ENCODE results near the gene TP53I11.

TP53I11 gene

DNA sequence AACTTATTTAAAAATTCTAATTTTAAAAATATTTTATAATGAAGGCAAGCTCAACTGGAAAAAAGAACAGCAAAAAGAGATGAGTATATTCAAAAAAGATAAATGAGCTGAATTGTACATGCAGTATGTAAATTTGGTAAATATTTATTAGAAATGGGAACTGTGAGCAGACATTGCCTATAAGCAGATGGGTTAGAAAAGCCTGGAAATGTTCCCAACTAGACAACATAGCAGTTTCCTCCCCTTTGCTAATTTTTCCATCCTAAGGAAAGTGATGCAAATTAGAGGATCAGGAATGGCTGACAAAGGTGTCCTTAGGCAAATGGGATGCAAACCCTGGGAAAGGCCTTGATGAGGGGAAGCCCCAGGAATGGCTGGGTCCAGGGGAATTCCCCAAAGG lies 37.2 kb downstream of the TP53I11 start:
- no peak for DNase-seq (ENCODE audit: low read depth in 2 of 2)

DNA sequence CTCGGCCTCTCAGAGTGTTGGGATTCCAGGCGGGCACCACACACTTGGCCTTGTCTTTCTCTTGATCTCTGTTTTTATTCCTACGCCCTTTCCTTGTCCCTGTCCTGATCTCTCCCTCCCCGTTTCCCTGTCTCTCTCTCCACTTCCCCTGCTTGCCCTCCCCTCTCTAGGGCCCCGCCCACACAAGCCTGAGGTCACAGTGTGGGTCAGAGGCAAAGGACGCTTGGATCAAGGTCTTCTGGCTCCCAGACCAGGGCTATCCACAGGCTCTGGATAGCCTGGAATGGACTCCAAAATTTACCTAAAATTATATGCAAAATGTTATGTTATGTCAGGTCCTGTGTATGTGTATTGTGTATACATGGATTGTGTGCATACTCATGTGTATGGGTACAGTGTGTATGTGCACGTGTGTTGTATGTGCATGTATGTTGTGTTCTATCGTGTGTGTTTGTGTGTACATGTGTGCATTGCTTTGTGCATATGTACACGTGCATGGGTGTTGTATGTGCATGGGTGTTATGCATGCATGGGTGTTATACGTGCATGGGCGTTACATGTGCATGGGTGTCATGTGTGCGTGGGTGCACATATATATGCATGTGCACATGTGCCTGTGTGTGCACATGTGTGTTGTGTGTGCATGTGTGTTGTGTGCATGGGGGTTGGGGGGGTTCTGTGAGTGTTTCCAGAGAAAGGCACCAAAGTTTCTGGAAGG lies 38.3 kb downstream of the TP53I11 start:
- DNase-seq (ENCODE audit: low read depth in 2 of 2), result no peak

DNA sequence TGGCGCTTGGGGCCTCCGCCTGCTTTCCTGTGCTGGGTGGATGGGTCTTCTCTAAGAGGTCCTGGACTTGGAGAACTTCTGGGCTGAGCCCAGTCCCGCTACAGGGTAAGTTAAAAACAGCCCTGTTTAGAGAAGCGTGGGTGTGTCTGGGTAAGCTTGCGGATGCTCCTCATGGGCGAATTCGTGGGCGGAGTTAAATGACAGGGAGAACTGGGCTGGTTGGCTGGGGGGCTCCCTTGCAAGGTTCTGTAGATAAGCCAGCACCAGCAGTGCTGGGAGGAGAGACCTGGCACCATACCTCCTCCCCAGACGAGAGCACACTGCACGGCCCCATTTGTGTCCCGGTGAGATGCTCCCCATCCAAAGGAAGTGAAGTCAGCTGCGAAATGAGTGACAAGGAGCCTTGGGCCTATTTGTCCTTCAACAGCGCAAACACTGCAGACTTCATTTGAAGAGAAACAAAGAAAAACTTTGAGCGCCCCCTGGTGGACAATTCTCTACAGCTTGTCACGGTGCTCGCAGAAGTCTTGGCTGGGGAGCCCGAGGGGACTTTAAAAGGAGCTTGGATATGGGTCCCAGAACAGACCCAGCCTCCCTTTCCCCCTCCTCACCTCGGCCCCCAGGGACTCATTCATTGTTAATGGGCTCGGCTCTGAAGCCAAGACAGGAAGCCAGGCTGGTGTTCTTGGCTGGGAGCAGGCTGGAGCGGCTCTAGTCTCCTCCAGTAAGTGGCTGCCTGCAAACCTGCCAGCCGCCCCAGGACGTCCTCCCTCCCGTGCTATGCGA lies 39.5 kb downstream of the TP53I11 start:
- DNase-seq (ENCODE audit: low read depth in 2 of 2), result peak; percentile 14 to 67

DNA sequence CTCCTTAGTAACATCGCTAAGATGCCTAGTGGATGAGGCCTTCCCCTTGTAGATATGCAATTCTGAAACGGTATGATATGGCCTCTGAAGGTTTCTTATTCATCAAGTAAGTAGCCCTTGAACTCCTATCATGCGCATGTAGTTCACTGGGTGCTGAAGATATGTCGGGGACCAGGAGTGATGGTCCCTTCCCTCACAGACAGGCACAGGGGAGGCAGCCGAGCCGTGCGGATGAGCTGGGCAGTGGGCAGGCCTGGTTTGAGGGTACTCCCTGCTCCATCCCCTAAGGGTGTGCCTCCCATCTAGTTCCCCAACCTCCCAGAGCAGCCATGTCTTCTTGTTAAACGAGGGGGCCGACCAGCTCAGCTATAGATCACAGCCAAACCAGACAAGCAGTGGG lies 40.1 kb downstream of the TP53I11 start:
- no peak for DNase-seq (ENCODE audit: low read depth in 2 of 2)

DNA sequence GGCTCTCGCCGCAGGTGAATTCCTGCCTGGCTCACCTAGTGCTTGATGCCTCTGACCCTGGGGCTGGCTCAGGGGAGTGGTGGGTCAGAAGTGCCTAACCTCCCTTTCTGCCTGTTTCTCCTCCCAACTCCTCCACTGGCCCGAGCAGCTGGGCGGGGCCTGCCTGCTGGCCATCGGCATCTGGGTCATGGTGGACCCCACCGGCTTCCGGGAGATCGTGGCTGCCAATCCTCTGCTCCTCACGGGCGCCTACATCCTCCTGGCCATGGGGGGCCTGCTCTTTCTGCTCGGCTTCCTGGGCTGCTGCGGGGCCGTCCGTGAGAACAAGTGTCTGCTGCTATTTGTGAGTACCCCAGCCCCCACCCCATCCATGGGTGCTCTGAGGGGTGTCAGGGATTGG lies 41.1 kb downstream of the TP53I11 start:
- no peak for DNase-seq (ENCODE audit: low read depth in 2 of 2)

DNA sequence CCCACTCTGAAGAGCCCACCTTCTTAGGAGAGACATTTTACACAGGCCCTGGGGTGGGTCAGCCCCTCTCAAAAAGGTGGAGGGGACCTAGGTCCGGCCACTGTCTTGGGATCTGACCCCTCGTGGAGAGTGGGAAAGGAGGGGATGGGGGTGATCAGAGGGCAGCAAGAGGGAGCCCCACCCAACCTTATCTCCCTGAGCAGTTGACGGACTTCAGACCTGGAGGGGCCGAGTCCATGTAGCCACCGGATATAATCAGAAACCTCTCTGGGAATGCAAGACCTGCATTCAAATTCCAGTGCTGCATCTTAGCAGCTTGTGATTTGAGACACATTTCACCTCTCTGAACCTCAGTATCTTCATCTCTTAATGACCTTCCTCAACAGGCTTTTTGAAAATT lies 44.0 kb downstream of the TP53I11 start:
- DNase-seq (ENCODE audit: low read depth in 2 of 2), result no peak

DNA sequence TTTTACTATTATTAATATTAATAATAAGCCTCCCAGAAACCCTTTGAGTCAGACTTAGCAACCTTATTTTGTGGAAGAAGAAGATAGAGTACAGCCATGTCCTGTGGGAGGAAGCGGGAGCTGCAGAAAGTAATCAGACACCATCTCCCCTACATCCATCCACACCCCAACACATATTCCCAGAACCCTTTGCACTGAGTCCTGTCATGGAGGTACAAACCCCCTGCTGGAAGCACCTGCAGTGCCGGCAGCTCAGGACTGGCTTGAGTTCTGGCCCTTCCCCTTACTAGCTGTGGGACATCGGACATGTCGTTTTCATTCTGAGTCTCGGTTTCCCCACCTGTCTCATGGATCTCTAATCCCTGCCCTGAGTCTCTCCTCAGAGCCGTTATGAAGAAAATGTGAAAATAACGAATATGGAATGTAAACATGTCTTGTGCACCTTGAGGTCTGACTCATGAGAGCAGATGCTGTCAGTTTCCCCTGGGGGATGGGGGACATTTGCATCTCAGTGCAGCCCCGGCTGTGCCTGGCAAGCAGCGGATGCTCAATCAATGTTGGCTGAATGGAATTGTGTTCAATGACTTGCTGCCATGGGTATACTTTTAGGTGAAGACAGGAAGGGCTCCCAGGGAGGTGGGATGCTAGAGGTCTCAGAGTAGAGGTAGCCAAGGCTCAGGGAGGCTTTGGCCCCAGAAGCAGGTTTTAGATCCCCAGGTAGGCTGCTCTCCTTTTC lies 45.4 kb downstream of the TP53I11 start:
- no peak for DNase-seq (ENCODE audit: low read depth in 2 of 2)

DNA sequence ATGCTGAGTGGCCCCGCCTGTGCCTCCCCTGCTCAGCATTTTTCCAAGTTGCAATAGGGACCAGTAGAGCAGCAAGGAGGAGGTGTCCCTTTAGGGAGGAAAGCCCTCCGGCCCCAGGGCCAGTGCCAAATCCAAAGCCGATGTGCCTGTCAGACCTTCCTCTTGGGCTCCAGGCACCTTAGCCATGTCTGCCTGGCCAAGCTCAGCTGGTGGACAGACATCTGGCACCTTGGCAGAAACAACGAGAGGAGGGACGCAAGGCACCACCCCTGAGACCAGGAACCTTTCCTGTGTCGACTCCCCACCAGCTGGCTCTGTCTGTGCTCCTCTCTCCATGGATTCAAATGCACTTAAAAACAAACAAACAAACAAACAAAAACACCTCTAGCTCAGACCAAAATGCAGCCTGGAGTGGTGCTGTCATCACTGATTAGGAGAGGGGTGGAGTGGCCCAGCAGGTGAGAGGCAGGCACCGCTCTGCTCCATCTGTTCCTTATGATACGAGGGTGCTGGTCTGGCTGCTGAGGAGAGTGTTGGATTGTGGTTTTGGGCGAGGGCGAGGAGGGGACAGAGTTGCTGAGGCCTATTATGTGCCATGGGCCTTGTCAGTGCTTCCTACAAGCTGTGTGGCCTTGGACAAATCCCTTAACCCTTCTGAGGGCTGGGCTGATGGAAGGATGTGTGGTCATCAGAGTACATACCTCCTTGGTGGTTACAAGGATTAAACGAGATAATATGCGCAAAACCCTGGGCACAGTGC lies 46.2 kb downstream of the TP53I11 start:
- no peak for DNase-seq (ENCODE audit: low read depth in 2 of 2)

DNA sequence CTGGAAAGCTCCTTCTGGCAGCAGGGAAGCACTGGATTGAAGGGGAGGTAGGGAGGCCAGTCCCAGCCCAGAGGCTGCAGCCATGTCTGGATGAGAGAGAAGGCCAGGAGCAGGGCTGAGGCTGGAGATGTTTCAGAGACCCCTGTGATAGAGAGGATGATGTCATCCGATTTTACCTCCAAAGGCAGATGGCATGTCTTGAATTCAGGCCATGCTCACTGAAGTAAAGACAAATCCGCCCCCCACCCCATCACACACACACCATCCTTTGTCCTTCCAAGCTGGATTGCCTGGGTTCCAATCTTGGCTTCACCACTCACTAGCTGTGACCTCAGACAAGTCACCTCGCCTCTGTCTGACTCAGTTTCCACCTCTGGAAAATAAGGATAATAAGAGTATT lies 47.2 kb downstream of the TP53I11 start:
- DNase-seq (ENCODE audit: low read depth in 2 of 2), result no peak

DNA sequence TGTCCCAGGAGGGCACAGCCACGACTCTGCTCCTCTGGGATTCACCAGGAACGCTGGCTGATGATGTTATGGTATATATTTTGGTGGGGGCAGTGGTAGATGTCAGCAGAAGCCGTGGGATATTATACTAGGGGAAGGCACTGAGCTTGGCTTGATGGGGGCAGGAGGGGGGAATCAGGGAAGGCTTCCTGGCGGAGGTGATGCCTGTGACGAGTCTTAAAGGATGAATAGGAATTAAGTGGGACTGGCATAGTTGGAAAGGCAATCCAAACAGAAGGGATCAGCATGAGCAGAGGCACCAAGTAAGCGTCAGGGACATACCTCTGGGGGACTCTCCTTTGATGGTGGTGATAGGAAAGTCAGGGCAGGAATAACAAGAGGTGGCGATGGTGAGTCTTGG lies 47.6 kb downstream of the TP53I11 start:
- no peak for DNase-seq (ENCODE audit: low read depth in 2 of 2)

DNA sequence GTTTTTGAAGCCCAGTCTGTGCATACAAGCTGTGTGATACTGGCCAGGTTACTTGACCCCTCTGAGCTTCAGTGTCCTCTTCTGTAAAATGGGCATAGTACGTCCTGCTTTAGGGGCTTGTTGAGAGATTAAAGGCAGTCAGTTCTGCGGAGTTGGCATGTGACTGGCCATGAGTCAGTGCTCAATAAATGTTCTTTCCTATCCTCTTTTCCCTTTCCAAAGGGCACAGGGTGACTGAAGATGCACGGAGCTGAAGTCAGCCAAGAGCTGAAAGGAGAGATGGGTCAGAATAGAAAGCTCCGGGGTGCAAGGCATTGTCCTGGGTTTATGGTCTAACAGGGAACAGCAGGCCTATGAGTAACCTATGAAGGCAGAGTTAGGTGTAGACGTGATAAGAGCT lies 48.9 kb downstream of the TP53I11 start:
- no peak for DNase-seq (ENCODE audit: low read depth in 2 of 2)

DNA sequence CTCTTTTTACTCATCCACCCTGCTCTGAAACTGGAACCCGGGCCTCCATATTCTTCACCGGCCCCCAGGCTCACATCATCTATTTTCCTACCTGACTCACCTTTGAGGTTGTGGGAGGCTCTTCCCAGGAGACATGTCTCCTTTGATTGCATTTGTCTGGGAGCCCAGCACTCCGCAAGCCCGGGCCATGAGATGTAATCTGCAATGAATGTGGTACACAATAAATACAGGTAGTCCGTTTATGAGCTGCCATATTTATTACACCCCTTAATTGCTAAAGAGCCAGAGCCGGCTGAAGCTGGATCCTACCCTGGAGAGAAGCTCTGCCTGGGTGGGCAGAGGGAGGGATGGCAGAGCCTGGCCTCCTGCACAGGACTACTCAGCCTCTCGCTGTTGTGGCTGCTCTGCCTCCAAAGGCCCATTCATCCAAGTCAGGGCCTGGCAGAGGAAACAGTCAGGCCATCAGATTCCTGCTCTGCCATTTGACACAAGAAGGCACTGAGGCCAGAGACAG lies 49.5 kb downstream of the TP53I11 start:
- DNase-seq (ENCODE audit: low read depth in 2 of 2), result no peak

DNA sequence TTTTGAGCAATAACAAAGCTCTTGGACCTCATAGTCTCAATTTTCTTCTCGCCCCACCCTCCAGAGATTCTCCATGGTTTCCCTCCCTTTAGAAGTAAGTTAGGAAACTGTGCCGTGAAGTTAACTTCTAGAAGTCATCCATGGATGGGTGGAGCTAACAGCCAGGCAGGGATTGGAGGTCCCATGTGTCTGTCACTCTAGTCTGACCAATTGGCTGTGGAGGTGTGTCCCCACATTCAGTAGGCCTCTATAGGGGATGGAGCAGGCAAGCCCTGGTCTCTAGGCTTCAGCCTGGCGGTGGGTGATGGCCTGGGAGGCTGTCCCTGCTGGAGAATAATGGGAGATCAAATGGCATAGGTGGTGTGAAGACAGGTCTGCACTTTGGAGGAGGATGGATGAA lies 50.7 kb downstream of the TP53I11 start:
- no peak for DNase-seq (ENCODE audit: low read depth in 2 of 2)

DNA sequence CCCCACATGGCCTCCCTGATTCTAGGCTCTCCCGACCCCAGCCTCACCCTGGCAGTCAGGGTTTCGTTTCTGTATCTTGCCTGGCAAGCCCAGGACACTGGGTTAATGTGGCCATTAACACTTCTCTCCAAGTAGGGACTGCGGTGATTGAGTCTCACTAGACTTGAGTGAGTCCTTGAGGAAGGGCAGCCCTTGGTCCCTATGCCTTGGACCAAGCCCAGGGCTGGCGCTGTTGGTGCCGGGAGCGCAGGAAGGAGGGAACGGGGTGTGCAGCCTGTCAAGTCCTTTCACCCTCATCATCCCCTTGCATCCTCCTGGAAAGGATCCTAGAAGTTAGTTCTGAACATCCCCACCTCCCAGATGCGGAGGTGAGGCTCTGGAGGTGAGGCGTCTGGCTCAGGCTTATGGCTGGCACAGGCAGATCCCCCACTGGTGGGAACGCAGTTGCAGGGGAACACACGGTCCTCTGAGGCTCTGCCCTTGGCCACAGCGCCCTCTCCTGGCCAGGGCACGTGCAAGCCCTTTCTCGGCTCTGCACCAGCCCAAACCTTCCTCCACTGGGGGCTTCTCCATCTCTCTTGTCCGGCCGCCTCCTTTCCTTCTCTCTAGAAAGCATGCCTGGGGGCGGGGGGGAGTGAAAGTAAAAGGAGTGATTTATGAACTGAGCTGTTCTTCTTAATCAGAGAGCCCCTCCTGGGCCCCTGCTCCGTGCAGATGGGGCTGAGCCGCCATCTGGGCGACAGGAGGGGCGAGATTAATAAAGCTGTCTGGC lies 56.7 kb downstream of the TP53I11 start:
- DNase-seq (ENCODE audit: low read depth in 2 of 2), result peak; percentile 7 to 10

DNA sequence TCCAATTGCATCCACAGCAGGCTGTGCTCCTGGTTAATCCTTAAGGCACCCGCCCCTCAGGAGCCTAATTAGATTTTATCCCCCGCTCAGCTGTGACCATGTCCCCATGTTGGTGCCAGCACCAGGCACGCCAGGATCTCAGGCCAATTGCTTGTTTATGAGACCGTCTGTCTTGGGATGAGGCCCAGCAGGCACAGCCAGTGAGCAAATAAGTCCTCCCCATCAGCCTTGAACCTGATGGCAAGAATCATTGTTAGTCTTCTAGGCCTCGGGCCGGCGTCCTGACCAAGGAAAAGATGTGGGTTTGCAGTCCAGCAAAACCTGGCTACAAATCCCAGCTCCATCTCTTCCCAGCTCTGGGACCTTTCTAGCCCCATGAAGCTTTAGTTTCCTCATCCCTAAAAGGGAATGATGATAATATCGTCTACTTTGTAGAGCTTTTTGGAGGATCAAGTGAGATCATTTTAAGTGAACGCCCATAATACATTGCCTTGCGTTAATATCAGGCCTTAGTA lies 57.3 kb downstream of the TP53I11 start:
- DNase-seq (ENCODE audit: low read depth in 2 of 2), result no peak

DNA sequence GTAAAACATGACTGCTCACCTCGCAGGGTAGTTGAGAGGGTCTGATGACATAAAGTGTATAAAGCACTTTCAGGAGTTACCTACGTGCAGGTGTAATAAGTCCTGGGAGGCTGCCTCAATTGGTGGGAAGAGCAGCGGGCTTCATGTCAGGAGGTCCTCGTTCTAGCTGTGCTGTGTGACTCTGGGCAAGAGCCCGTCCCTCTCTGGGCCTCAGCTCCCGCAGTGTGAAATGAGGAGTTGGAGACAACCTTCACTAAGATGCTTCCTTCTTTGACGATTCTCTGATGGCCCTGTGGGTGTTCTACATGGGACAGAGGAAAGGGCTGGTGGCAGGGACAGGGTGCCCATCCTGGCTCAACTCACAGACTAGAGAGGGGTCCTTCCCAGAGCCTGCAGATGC lies 57.8 kb downstream of the TP53I11 start:
- no peak for DNase-seq (ENCODE audit: low read depth in 2 of 2)

DNA sequence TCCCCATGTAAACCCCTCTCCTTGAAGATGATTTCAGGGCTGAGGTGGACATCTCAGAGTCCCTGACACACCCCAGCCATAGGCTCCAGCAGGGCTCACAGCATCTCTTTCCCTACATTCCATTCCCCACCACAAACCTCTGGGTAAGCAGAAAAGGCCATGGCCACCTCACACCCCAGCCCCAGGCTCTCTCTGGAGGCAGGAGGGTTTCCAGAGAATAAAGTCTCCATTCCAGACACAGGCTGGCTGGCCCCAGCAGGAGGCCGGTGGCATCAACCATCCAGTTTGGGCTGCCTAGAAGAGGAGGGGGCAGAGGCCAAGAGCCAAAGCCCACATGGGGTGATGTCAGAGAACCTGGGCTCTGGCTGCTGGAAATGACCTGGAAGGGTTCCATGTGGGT lies 61.4 kb downstream of the TP53I11 start:
- no peak for DNase-seq (ENCODE audit: low read depth in 2 of 2)

DNA sequence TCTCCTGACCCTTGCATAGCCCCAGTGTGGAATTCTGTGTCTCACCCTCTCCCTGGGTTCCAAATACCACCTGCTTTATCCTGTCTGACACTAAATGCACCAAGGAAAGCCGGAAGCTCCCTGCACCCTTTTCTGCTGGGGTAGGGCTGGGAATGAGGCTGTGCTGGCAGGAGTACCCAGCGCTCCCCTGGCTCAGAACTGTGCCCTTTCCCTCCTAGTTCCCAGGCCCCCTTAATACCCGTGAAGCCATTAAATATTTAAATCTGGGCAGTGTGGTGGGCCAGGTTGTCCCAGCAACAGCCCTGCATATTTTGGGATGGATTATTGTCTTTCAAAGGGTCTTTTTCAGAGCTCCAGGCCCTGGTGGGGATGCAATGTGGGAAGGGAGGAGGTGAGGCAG lies 63.0 kb downstream of the TP53I11 start:
- no peak for DNase-seq (ENCODE audit: low read depth in 2 of 2)

DNA sequence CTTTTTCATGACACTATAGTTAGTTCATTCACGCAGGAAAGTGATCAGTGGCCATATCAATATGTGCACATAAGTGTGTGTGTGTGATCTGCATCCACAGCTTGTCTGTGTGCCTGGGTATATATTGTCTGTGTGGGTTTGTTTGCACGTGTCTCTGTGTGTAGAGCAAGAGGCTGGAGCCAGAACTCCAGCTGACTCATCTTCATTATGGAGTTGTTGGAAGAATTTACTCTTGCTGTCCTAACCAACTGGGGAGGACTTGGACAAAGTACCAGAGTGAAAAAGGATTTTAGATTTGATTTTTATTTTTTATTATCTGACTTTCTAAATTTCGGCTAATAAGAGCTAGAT lies 63.9 kb downstream of the TP53I11 start:
- DNase-seq (ENCODE audit: low read depth in 2 of 2), result no peak

DNA sequence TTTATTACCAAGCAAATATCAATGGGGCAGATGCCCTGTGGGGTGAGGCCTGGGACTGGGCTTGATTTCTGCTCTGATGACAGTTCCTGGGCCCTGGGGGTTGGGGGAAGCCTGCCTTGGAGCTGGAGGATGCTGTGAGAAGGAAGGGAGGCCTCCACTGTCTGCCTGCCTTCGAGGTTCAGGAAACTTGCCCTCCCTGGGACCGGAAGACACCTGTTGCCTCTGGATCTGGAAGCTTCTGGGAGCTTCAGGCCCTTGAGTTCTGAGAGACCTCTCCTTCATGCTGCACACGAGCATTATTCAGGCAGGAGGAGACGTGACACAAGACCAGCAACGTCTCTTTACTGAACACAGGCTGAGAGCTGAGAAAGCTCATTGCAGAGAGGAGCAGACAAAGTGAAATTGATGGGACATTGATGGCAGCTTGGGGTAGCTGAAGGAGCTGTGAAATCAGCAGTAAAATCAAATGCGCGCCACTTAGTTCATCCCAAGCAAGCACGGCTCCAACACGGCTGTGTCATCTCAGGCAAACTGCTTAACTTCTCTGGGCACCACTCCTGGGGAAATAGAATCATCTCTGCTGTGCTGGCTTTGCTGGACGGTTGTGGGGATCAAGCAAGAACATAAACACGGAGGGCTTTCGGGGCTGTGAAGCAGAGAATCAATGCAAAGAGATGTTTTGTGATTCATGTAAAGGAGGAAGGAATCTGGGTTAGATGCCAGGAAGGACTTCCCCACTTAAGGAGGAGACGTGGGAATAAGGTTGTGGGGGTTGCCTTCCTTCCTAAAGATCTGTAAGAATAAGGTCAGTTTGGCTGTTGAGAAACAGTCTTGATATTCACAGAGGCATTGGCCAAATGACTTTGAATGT lies 64.5 kb downstream of the TP53I11 start:
- DNase-seq (ENCODE audit: low read depth in 2 of 2), result no peak
